HS-5 (cell line): ENCODE measurements around the gene AKAP8.
"Not testable (repeated sequence)": the region's sequence is repeated elsewhere in the genome, so short reads cannot be mapped to it uniquely, and the experiment has no call there.

Source experiments
- DNase-seq: peaks from one replicate; pipeline ENCODE4 v3.0.0-alpha.2; 2012; ENCODE audit warnings: low read depth

The AKAP8 gene

GRCh38 chr19:15373644-15374043 lies 5.9 kb downstream of the AKAP8 start:
- DNase-seq, result no peak

- no peak for DNase-seq
Observed at GRCh38 chr19:15372891-15373301, 6.7 kb downstream of the AKAP8 start.

DNA sequence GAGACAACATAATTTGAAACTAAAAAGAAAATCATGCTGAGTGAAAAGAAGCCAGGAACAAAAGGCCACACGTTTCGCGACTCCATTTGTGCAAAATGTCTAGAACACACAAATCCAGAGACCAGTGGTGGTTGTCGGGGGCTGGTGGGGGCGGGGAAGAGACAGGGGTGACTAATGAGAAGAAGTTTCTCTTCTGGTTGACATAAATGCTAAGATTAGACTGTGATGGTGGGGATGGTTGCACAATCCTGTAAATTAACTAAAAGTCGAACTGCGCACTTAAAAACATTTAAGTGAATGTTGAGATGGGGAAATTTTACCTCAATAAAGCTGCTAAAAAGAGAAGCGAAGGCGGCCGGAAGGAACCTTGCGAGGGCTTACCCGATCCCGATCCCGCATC lies 7.1 kb downstream of the AKAP8 start:
- DNase-seq, result no peak

- DNase-seq, result no peak
Observed at GRCh38 chr19:15371786-15372380, 7.7 kb downstream of the AKAP8 start.

DNA sequence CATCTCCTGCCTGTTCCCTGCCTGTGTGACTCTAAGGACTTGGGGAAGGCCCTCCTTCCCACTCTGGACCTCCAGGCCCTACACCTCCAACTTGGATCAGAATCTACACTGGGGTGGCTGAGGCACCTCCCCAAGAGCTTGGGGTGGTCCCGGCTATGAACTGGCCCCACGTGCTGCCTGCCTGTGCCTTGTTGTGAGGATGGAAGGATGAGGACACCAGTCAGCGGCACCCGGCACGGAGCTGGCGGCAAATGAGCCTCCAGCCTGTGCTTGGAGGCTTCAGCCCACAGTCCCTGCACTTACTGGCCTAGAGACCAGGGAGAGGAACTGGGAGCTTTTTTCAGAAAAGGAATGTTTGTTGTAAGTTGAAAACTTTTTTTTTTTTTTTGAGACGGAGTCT lies 8.5 kb downstream of the AKAP8 start:
- no peak for DNase-seq

- DNase-seq, result no peak
Observed at GRCh38 chr19:15369594-15369891, 10.0 kb downstream of the AKAP8 start.

- no peak for DNase-seq
Observed at GRCh38 chr19:15368798-15369593, 10.6 kb downstream of the AKAP8 start.

DNA sequence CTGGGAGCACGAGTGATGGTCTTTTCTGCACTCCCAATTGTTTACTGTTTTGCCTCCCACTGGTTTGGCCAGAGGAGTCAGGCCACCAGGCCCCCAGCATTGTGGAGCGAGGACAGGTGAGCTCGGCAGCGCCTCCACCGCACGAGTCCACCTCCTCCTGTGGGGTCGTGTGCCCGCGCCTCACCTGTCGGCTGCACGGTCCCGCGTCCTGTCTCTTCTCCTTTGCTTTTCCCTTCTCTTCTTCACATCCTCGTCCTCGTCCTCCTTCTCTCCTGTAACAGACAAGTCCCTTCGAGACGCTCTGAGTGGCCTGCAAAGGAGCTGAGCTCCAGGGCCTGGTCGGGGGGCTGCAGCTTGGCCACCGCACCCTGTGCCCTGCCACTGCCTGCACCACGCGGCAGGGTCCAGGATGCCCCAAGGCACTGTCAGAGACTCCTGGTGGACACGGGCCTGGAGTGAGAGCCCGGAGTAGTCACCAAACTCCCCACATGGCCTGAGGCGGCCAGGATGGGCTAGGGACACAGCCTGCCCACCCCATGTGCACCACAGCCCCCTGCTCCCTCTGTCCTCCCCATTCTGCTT lies 11.4 kb downstream of the AKAP8 start:
- no peak for DNase-seq

DNA sequence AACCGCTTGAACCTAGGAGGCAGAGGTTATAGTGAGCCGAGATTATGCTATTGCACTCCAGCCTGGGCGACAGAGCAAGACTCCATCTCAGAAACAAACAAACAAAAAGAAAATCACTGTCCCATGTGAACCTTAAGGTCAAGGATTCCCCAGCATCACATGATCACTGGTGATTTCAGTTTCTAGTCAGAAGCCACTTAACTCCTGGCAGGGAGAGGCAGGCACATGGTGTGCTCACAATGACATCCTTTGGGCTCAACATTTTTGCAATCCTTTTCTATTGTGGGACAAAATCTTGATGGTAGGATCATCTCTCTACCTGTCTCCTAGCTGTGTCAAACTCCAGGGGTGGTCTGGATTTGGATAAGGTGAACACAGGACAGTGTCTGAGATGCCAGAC lies 12.1 kb downstream of the AKAP8 start:
- DNase-seq, result no peak

- DNase-seq, result no peak
Observed at GRCh38 chr19:15365264-15365663, 14.3 kb downstream of the AKAP8 start.

DNA sequence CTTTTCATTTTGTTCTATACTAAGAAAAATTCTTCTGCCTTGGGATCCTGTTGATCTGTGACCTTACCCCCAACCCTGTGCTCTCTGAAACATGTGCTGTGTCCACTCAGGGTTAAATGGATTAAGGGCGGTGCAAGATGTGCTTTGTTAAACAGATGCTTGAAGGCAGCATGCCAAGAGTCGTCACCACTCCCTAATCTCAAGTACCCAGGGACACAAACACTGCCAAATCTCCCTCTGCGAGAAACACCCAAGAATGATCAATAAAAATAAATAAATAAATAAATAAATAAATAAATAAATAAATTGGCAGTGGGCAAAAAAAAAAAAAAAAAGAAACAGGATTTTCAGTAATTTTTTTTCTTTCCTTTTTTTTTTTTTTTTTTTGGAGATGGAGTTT lies 15.8 kb downstream of the AKAP8 start:
- not testable (repeated sequence) for DNase-seq

DNA sequence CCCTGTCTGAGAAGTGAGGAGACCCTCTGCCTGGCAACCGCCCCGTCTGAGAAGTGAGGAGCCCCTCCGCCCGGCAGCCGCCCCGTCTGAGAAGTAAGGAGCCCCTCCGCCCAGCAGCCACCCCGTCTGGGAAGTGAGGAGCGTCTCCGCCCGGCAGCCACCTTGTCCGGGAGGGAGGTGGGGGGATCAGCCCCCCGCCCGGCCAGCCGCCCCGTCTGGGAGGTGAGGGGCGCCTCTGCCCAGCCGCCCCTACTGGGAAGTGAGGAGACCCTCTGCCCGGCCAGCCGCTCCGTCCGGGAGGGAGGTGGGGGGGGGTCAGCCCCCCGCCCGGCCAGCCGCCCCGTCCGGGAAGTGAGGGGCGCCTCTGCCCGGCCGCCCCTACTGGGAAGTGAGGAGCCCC lies 16.5 kb downstream of the AKAP8 start:
- not testable (repeated sequence) for DNase-seq

DNA sequence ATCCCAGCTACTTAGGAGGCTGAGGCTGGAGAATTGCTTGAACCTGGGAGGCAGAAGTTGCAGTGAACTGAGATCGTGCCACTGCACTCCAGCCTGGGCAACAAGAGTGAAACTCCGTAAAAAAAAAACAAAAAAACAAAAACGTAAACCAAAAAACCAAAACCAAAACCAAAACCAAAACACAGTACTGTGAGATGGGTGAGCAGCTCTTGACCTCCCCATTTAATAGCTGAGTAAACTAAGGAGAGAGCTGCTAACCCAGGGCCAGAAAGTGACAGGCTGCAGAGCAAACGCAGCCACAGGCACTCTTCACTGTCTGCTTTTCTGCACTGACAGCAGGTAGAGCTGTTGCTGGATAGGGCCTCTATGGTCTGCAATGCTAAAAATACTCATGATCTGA lies 19.6 kb downstream of the AKAP8 start:
- DNase-seq, result not testable (repeated sequence)

DNA sequence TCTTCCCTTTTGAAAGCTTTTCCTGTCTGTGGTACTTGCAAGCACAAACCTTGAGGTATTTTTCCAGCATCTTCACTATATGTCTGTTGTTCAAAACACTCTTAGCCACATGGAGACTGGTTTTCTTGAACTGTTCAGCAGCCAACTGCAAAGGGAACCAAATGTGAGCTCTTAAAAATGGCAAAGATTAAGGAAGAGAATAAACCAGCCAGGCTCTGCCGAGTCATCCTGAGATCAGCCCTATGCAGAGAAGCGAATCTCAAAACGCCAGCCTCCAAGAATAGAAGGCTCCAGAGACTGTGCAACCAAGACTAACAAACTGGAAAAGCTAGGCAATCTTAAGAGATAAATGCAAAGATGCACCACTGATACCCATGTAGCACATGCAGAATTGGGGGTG lies 20.7 kb downstream of the AKAP8 start:
- DNase-seq, result no peak

GRCh38 chr19:15357906-15358305 lies 21.7 kb downstream of the AKAP8 start:
- DNase-seq, result no peak

- no peak for DNase-seq
Observed at GRCh38 chr19:15354566-15355296, 24.9 kb downstream of the AKAP8 start.

GRCh38 chr19:15353908-15354307 lies 25.7 kb downstream of the AKAP8 start:
- no peak for DNase-seq

DNA sequence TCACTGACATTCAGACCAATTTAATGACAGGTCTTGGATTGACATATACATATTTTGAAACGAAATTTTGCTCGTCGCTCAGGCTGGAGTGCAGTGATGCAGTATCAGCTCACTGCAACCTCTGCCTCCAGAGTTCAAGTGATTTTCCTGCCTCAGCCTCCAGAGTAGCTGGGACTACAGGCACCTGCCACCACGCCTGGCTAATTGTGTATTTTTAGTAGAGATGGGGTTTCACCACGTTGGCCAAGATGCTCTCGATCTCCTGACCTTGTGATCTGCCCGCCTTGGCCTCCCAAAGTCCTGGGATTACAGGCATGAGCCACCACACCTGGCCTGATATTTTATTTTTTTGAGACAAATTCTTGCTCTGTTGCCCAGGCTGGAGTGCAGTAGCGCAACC lies 27.1 kb downstream of the AKAP8 start:
- DNase-seq, result not testable (repeated sequence)

DNA sequence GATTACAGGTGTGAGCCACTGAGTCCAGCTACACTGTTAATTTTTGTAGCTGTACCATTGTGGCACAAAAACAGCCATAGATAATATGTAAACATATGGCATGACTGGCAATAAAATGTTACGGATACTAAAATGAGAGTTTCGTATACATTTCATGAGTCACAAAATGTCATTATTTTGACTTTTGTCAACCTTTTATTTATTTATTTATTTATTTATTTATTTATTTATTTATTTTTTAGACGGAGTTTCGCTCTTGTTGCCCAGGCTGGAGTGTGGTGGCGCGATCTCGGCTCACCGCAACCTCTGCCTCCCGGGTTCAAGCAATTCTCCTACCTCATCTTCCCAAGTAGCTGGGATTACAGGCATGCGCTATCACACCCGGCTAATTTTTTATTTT lies 38.3 kb downstream of the AKAP8 start:
- DNase-seq, result not testable (repeated sequence)

DNA sequence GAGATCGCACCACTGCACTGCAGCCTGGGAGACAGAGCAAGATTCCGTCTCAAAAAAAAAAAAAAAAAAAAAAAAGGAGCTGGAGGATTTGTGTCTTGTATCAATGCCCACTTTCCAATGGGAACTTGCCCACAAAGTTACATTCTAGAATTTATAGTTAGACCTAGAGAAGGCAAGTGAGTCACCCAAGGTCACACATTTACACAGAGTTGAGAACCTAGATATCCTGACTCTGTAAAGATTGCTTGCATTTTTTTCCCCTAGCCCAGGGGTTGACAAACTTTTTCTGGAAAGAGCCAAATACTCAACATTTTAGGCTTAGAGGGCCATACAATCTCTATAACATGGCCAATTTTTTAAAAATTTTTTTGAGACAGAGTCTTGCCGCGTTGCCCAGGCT lies 39.5 kb downstream of the AKAP8 start:
- DNase-seq, result no peak

GRCh38 chr19:15337202-15337601 lies 42.4 kb downstream of the AKAP8 start:
- DNase-seq, result no peak

DNA sequence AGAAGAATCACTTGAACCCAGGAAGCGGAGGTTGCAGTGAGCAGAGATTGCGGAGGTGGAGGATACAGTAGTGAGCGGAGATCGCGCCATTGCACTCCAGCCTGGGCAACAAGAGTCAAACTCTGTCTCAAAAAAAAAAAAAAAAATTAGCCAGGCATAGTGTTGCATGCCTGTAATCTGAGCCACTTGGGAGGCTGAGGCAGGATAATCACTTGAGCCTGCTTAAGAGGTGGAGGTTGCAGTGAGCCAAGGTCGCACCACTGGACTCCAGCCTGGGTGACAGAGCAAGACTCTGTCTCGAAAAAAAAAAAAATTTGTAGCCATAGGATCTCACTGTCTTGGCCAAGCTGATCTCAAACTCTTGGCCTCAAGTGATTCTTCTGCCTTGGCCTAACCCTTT lies 43.6 kb downstream of the AKAP8 start:
- not testable (repeated sequence) for DNase-seq
